Coronary artery (tissue), 2 donors: ENCODE measurements around the gene ZNF438.
A peak's percentile ranks its signal among the peaks of the same experiment; 100 is the strongest.
"Not testable (repeated sequence)": the region's sequence is repeated elsewhere in the genome, so short reads cannot be mapped to it uniquely, and the experiment has no call there.

Experiments used
- DNase-seq: peaks from one replicate; pipeline ENCODE4 v3.0.0-alpha.2; 2017; ENCODE audit warnings: low spot score
- H3K27ac ChIP-seq, 2 donors: fragments of 200-600 bp; sonication (generic); one replicate each; pipeline ENCODE4 v1.5.1; 2016 to 2019
- H3K4me3 ChIP-seq: fragments of 200-600 bp; sonication (generic); 2 replicates; pipeline ENCODE4 v1.5.1; 2016; ENCODE audit warnings: mild to moderate bottlenecking, moderate library complexity
- TF ChIP-seq, protein P1 (sequence below): fragments of 200-600 bp; sonication (generic); IDR thresholded peaks from one replicate; pipeline ENCODE4 v1.5.1; 2019; ENCODE audit warnings: antibody characterized with exemption

The ZNF438 gene

GRCh38 chr10:30902621-30903396 is 128.9 kb downstream of the ZNF438 start:
- peak overlapping the region in 1 of 2 donors; percentile 44 for H3K27ac ChIP-seq
- TF ChIP-seq, protein P1, sequence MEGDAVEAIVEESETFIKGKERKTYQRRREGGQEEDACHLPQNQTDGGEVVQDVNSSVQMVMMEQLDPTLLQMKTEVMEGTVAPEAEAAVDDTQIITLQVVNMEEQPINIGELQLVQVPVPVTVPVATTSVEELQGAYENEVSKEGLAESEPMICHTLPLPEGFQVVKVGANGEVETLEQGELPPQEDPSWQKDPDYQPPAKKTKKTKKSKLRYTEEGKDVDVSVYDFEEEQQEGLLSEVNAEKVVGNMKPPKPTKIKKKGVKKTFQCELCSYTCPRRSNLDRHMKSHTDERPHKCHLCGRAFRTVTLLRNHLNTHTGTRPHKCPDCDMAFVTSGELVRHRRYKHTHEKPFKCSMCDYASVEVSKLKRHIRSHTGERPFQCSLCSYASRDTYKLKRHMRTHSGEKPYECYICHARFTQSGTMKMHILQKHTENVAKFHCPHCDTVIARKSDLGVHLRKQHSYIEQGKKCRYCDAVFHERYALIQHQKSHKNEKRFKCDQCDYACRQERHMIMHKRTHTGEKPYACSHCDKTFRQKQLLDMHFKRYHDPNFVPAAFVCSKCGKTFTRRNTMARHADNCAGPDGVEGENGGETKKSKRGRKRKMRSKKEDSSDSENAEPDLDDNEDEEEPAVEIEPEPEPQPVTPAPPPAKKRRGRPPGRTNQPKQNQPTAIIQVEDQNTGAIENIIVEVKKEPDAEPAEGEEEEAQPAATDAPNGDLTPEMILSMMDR = no peak
- no peak for DNase-seq
- H3K4me3 ChIP-seq = no peak overlapping the region

DNA sequence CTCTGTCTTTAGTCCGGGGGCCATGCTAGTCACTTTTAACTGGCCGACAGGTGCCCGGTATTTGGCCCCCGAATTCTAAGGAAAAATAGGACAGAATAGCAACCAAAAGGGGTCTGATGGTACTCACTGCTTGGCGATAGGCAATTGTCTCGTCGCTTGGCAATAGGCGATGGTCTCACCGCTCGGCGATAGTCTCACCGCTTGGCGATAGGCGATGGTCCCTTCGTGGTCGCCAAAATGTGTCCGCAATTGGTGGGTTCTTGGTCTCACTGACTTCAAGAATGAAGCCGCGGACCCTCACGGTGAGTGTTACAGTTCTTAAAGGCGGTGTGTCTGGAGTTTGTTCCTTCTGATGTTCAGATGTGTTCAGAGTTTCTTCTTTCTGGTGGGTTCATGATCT is 130.2 kb downstream of the ZNF438 start:
- not testable (repeated sequence) for H3K4me3 ChIP-seq, DNase-seq, H3K27ac ChIP-seq

GRCh38 chr10:30898964-30899363 is 132.7 kb downstream of the ZNF438 start:
- no peak for DNase-seq
- Histone ChIP-seq H3K27ac (no peak overlapping the region), H3K4me3 (no peak overlapping the region)
- TF ChIP-seq, protein P1 = no peak

- no peak overlapping the region for H3K4me3 ChIP-seq
- H3K27ac ChIP-seq = no peak overlapping the region
- DNase-seq = no peak
- TF ChIP-seq, protein P1 = no peak
Measured at GRCh38 chr10:30897547-30897946, 134.1 kb downstream of the ZNF438 start.

DNA sequence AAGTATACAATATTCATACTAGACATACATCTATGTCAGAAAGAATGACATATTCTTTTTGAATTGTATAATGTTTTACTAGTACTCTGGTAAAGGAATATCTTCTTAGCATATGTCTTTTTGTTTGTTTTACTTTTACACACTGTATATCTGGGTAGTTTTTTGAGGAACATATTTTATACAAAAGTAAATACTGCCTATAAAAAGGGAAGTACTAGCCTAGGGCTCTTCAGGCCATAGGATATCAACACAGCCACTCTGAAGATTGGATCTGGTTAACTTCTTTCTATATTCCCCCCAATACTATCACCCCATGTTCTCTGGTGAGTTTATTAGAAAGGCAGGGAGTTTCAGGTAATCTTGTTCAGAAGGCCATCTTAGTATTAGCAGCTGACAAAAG is 134.6 kb downstream of the ZNF438 start:
- H3K4me3 ChIP-seq = no peak overlapping the region
- H3K27ac ChIP-seq = no peak overlapping the region
- DNase-seq = no peak
- TF ChIP-seq, protein P1 = no peak

DNA sequence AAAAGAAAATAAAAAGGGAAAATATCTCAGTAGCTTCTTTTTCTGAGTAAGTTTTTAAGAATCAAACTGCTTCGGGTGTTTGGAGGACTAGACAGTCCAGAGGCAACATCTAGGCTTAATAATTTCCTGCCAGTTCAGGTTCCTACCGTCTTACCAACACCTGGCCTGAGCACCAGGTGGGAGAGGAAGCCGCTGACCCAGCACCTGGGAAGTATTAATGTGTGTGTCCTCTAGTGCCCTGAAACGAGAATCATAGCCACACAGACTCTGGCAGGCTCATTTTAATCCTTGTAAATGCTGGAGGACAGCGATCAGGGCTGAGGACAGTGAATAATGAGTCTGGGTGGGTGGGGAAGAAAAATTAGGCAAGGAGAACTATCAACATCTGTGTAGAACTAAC is 137.4 kb downstream of the ZNF438 start:
- Histone ChIP-seq H3K4me3 (no peak overlapping the region), H3K27ac (no peak overlapping the region)
- TF ChIP-seq, protein P1 = no peak
- no peak for DNase-seq

GRCh38 chr10:30893208-30893607 is 138.5 kb downstream of the ZNF438 start:
- H3K27ac ChIP-seq = no peak overlapping the region
- DNase-seq = no peak
- no peak overlapping the region for H3K4me3 ChIP-seq
- TF ChIP-seq, protein P1 = no peak
